GM19035 (cell line): ENCODE measurements around the gene WDPCP.
"Not testable (repeated sequence)": the region's sequence is repeated elsewhere in the genome, so short reads cannot be mapped to it uniquely, and the experiment has no call there.

ENCODE experiments used
- ATAC-seq: cut with Tn5 transposase; IDR thresholded peaks from one replicate; pipeline ENCODE4 v1.9.1; 2021; ENCODE audit not compliant: unreplicated experiment

WDPCP gene

DNA sequence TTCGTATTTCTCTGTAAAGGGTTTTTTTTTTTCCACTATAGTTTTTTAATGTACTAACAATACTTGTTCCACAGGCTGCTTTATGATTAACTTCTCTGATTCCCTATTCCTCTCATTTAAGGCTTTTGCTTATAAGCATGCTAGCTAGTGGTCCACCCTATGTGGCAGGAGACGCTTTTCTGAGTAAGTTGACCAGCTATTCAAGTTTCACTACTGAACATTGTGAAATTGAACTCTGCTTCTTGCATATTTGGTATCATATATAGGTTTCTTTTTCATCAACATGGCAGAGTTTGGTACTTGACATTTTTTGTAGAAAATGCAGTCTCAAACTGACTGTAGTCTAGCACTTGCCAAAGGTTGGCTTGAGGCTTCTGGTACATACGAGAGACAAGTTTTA, 463.4 kb downstream of the WDPCP start:
- peak; percentile 76 for ATAC-seq

DNA sequence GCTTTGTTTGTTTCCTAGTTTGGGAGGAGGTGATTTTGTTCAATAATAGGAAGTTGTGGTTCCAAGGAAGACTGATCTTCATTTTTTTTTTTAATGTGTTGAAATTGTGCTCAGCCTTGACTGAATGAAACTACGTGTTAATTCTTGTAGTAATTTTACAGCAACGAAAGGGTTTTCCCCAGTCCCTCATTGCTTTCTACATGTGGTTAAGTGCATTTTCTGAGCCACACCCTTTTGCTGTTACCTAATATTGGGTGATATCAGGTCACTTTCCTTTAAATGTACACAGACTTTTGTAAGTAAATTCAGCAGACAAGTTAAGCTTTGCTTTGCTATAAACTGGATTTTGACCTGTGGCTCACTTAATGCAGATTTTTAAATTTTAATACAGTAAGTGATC, 464.1 kb downstream of the WDPCP start:
- ATAC-seq: peak; percentile 65

GRCh38 chr2:63122921-63123320, 465.4 kb downstream of the WDPCP start:
- no peak for ATAC-seq

DNA sequence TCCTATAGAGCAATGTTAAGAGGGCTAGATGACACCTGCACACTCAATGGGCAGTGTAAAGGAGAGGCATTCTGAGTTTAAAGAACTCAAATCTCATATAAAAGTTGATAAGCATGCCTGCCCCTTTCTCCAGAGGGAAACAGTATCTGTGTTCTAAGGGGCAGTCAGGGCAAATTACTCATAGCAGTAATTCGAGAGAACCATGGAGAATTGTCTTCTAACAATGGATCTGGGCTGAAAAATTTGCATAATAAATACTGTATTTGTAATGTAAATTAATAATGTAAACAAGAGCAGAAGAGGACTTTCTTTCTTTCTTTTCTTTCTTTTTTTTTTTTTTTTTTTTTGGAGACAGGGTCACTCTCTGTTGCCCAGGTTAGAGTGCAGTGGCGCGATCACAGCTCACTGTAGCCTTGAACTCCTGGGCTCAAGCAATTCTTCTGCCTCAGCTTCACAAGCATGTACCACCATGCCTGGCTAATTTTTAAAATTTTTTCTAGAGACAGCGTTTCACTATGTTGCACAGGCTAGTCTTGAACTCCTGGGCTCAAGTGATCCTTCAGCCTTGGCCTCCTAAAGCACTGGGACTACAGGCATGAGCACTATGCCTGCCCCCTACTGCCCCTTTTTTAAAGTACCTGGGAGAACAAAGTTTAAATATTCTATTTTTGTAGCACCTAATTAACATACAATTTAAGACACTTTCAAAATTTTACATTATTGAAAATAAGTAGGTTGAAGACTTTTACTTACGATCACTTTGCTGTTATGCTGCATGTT, 467.0 kb downstream of the WDPCP start:
- ATAC-seq: no peak

GRCh38 chr2:63118821-63119220, 469.5 kb downstream of the WDPCP start:
- no peak for ATAC-seq

DNA sequence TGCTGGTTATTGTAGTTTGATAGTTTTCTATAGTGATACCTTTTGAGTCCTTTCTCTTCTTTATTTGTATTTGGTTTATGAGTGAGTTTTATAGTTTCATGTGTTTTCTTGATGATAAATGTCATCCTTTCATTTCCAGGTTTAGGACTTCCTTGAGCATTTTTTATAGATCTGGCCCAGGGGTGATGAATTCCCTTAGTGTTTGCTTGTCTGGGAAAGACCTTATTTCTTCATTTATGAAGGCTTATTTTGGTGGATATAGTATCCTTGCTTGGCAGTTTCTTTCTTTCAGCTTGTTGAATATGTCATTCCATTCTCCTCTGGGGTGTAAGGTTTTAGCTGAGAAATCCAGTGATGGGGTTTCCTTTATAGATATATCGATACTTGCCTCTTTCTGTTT, 483.8 kb downstream of the WDPCP start:
- ATAC-seq: no peak

DNA sequence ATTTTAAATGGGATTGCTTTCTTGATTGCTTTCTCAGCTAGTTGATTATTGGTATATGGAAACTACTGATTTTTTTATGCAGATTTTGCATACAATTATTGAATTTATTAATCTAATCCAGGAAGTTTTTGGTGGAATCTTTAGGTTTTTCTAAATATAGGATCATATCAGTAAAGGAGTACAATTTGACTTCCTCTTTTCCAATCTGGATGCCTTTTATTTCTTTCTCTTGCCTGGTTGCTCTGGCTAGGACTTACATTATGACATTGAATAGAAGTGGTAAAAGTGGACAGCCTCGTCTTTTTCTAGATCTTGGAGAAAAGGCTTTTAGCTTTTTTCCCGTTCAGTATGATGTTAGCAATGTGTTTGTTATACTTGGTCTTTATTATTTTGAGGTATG, 486.3 kb downstream of the WDPCP start:
- ATAC-seq: no peak

GRCh38 chr2:63099032-63099431, 489.2 kb downstream of the WDPCP start:
- ATAC-seq: no peak

DNA sequence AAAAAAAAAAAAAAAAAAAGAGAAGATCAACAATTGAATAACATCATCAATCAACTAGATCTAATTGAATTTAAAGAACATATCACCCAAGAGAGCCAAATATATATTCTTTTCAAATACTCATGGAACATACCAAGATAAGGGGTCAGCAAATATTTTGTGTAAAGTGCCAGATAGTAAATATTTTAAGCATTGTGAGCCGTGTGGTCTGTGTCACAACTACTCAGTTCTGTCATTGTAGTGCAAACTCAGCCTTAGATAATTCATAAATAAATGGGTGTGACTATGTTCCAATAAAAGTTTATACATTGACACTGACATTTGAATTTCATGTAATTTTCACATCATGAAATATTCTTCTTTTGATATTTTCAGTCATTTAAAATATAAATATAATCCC, 491.8 kb downstream of the WDPCP start:
- ATAC-seq: no peak

- no peak for ATAC-seq
Observed at GRCh38 chr2:63093502-63093901, 494.8 kb downstream of the WDPCP start.

DNA sequence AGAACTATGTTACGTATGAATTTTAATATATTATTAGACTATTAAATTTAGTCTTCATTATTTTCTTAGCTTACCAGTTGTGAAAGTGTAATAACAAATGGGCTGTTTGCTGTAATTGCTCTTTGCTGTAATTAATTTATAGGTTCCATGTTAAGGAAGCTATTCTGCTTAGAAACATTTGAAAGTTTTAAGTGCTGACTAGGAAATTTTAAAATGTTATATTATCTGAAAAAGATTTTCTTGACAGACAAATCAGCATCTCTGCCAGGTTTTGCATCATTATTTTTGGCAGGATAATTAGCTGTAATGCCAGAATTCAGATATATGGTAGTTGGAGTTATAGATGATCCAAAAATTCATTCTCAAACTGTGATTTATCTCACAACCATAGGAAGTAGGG, 495.4 kb downstream of the WDPCP start:
- no peak for ATAC-seq

- no peak for ATAC-seq
Observed at GRCh38 chr2:63092401-63092800, 495.9 kb downstream of the WDPCP start.

- ATAC-seq: no peak
Observed at GRCh38 chr2:63086687-63087086, 501.6 kb downstream of the WDPCP start.

DNA sequence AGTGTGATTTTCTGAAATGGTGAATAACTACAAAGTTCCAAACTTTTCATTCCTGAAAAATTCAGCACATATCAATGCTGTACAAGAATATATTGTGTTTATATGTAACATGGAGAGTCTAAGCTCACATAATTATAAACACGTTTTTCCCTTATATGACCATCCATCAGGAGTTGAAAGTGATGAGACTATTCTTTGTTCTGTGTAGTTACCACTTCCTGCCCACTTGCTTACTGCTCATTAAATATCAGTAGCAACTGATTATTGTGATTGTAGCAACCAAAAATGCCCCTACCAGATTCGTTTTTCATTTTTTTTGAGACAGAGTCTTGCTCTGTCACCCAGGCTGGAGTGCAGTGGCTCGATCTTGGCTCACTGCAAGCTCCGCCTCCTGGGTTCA, 506.9 kb downstream of the WDPCP start:
- no peak for ATAC-seq

DNA sequence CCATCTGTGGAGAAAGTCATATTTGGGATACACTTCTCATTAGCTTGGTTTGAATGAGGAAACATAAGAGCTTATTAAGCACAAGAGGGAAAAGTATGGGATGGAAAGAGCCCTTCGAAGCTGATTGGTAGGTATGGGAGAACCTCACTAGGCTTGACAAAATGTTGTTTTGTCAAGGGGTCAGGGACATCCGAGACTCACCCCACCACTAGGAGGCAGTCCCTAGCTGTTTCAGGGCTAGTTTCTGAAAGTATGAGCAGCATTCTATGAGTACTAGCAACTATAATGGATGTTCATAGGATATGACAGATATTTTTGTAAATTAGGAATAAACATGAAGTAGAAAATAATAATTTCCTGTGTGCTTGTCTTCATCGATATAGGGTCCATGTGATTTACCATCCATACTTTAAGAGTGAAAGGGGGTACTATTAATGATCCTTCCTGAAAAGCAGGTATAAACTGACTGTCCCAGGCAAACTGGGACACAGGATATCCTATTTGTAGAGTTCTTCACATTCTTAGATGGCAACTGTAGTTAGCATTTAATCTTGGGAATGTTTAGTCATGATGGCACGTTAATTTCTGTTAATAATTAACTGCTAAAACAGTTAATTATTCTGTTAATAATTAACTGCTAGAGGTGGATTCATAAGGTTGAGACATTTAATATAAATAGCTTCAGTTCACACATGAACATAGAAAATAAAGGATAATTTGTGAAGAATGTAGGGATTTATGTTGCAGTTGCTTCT, 509.2 kb downstream of the WDPCP start:
- ATAC-seq: peak; percentile 71

GRCh38 chr2:63074399-63074798, 513.9 kb downstream of the WDPCP start:
- not testable (repeated sequence) for ATAC-seq

DNA sequence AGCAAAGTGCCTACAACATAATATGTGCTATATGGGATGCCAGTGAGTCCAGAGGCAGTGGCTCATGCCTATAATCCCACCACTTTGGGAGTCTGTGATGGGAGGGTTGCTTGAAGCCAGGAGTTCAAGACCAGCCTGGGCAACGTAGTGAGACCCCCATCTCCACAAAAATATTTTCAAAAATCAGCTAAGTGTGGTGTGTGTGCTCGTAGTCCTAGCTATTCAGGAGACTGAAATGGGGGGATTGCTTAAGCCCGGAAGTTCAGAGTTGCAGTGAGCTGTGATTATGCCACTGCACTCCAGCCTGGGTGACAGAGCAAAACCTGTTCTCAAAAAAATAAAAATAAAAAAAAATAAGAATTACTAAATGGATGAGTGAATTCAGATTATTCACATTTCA, 514.3 kb downstream of the WDPCP start:
- no peak for ATAC-seq

GRCh38 chr2:63071664-63072063, 516.6 kb downstream of the WDPCP start:
- ATAC-seq: no peak
